Adrenal gland (tissue), 5 donors: ENCODE data around the gene CELA1.

Experiments
- POLR2A ChIP-seq, 2 donors: fragments of 450-650 bp; IDR thresholded peaks; one replicate each; pipeline ENCODE4 v1.6.1; 2017; ENCODE audit warnings: antibody characterized with exemption in 2 of 2, mild to moderate bottlenecking in 2 of 2, moderate library complexity in 1 of 2
- TF ChIP-seq, protein P1 (sequence below), 6 experiments: fragments of 450-650 bp in 4 of 6; fragments of 200-600 bp in 2 of 6; sonication (generic) in 1 of 6; IDR thresholded peaks; 1 replicate in 5 of 6; 2 replicates in 1 of 6; pipeline versions ENCODE4 v1.5.1 to v1.8.0; 2016 to 2021; ENCODE audit warnings: antibody characterized with exemption in 6 of 6, mild to moderate bottlenecking in 2 of 6, moderate library complexity in 1 of 6
- donor health status: DM: no; HTN: no; CAD: no.

- TF ChIP-seq, protein P1, sequence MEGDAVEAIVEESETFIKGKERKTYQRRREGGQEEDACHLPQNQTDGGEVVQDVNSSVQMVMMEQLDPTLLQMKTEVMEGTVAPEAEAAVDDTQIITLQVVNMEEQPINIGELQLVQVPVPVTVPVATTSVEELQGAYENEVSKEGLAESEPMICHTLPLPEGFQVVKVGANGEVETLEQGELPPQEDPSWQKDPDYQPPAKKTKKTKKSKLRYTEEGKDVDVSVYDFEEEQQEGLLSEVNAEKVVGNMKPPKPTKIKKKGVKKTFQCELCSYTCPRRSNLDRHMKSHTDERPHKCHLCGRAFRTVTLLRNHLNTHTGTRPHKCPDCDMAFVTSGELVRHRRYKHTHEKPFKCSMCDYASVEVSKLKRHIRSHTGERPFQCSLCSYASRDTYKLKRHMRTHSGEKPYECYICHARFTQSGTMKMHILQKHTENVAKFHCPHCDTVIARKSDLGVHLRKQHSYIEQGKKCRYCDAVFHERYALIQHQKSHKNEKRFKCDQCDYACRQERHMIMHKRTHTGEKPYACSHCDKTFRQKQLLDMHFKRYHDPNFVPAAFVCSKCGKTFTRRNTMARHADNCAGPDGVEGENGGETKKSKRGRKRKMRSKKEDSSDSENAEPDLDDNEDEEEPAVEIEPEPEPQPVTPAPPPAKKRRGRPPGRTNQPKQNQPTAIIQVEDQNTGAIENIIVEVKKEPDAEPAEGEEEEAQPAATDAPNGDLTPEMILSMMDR (IDR thresholded peaks at IDR 0.05): no peak
- TF ChIP-seq POLR2A (IDR thresholded peaks at IDR 0.05): no peak
Observed at GRCh38 chr12:51293696-51294095, 52.8 kb downstream of the CELA1 start.
